C4-2B (cell line): ENCODE results near the gene FYCO1.

Source experiments
- CTCF ChIP-seq: fragments of 450-650 bp; conservative IDR thresholded peaks from 2 replicates; pipeline ENCODE4 v1.5.1; 2017; ENCODE audit warnings: mild to moderate bottlenecking
- ZFX ChIP-seq: fragments of 450-650 bp; IDR thresholded peaks from 2 replicates; pipeline ENCODE4 v1.6.1; 2017

GRCh38 chr3:45922950-45923590, 72.6 kb downstream of the FYCO1 start:
- TF ChIP-seq CTCF (no peak), ZFX (no peak)
